Prostate gland (tissue), 1 donor: ENCODE data around the gene PROX2.

Experiments used
- POLR2A ChIP-seq: fragments of 450-650 bp; IDR thresholded peaks from one replicate; pipeline ENCODE4 v1.6.1; 2016; ENCODE audit warnings: antibody characterized with exemption, mild to moderate bottlenecking
- POLR2AphosphoS5 ChIP-seq: sonication (generic); formaldehyde crosslinking; IDR thresholded peaks from one replicate; pipeline ENCODE4 v1.6.1; 2017; ENCODE audit warnings: antibody characterized with exemption

GRCh38 chr14:74896400-74896799, 20.5 kb upstream of the PROX2 start:
- no peak for TF ChIP-seq POLR2A
- no peak for TF ChIP-seq POLR2AphosphoS5
